GM10266 (cell line): ENCODE data around the gene PCYOX1L.

ENCODE experiments used
- DNase-seq: peaks from one replicate; pipeline ENCODE4 v3.0.0; 2012; ENCODE audit errors: extremely low spot score
- CTCF ChIP-seq: IDR thresholded peaks from 2 replicates; pipeline ENCODE4 v1.5.1; 2012; ENCODE audit warnings: mild to moderate bottlenecking, low read depth; ENCODE audit not compliant: control insufficient read depth, insufficient read depth; ENCODE audit errors: missing control alignments

Gene PCYOX1L

GRCh38 chr5:149325166-149325735 lies 32.6 kb upstream of the PCYOX1L start:
- TF ChIP-seq CTCF, result no peak
- no peak for DNase-seq

- no peak for DNase-seq
- TF ChIP-seq CTCF, result no peak
Observed at GRCh38 chr5:149325894-149326293, 32.0 kb upstream of the PCYOX1L start.

- TF ChIP-seq CTCF, result no peak
- DNase-seq, result no peak
Observed at GRCh38 chr5:149326611-149327010, 31.2 kb upstream of the PCYOX1L start.

- no peak for TF ChIP-seq CTCF
- no peak for DNase-seq
Observed at GRCh38 chr5:149328177-149328576, 29.7 kb upstream of the PCYOX1L start.

- no peak for TF ChIP-seq CTCF
Observed at GRCh38 chr5:149333711-149334443, 24.0 kb upstream of the PCYOX1L start.

GRCh38 chr5:149337736-149338135 lies 20.1 kb upstream of the PCYOX1L start:
- TF ChIP-seq CTCF, result no peak

More at GRCh38 chr5:149333711-149334443, 24.0 kb upstream of the PCYOX1L start:
- DNase-seq, result no peak

GRCh38 chr5:149338364-149338763 lies 19.5 kb upstream of the PCYOX1L start:
- TF ChIP-seq CTCF, result no peak
- no peak for DNase-seq

More at GRCh38 chr5:149337736-149338135, 20.1 kb upstream of the PCYOX1L start:
- DNase-seq, result no peak
